ENCODE results near the gene OR2H2.

OR2H2 gene

GRCh38 chr6:29577544-29577943 is 7.4 kb upstream of the OR2H2 start (continued):
- TF ChIP-seq ZNF561 (tag by site-specific recombination; IDR thresholded peaks at IDR 0.05; ENCODE audit: borderline replicate concordance) (no peak), WT1 (tag by site-specific recombination; IDR thresholded peaks at IDR 0.05) (no peak), ZNF221 (tag by site-specific recombination; IDR thresholded peaks at IDR 0.05; ENCODE audit: borderline replicate concordance) (no peak), HOXC10 (CRISPR knock-in tag; IDR thresholded peaks at IDR 0.05) (no peak), ZNF580 (tag by site-specific recombination; IDR thresholded peaks at IDR 0.05) (no peak), ZNF354C (tag by site-specific recombination; IDR thresholded peaks at IDR 0.05; ENCODE audit: borderline replicate concordance, low read depth) (no peak), ZNF560 (tag by site-specific recombination; IDR thresholded peaks at IDR 0.05; ENCODE audit: borderline replicate concordance) (no peak), ZNF214 (tag by site-specific recombination; IDR thresholded peaks at IDR 0.05; ENCODE audit: borderline replicate concordance) (no peak)
- TF ChIP-seq, protein P1, sequence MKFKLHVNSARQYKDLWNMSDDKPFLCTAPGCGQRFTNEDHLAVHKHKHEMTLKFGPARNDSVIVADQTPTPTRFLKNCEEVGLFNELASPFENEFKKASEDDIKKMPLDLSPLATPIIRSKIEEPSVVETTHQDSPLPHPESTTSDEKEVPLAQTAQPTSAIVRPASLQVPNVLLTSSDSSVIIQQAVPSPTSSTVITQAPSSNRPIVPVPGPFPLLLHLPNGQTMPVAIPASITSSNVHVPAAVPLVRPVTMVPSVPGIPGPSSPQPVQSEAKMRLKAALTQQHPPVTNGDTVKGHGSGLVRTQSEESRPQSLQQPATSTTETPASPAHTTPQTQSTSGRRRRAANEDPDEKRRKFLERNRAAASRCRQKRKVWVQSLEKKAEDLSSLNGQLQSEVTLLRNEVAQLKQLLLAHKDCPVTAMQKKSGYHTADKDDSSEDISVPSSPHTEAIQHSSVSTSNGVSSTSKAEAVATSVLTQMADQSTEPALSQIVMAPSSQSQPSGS (tag by site-specific recombination; IDR thresholded peaks at IDR 0.05; ENCODE audit: low read depth), result peak; percentile 65

DNA sequence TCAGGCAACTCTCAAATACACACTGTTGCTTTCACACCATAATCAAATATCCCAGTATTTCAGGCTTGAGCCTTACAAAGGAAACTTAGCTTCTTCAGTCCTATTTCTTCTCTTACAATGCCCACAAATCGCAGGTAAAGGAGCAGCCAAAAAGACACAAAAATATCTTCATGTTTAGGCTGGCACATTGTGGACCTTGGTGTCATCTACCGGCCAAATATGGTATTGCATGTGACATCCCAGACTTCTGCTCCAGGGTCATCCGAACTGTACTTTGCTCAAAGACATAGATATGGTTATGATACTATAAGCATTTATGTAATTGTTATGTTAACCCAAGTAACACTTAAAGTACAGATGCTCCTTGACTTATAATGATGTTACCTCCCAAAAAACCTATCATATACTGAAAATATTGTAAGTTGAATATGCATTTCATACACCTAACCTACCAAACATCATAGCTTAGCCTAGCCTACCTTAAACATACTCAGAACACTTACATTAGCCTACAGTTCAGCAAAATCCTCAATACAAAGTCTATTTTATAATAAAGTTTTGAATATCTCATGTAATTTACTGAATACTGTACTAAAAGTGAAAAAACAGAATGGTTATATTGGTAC is 4.6 kb downstream of the OR2H2 start:
- Histone ChIP-seq H3K9me3 (ENCODE audit: control insufficient read depth, insufficient read depth, low read depth, low read length) (no peaks in the 10 kb centered on the region), H3K4me3 (ENCODE audit: low read depth, low read length) (no peak overlapping the region), H3K36me3 (ENCODE audit: control insufficient read depth in 2 of 2, insufficient read depth in 1 of 2, low read length in 2 of 2) (no peaks in the 10 kb centered on the region), H3K4me1 (ENCODE audit: control insufficient read depth, insufficient read depth, low read length) (peaks cover 13% of the 10 kb centered on the region), H3K27ac (ENCODE audit: extremely low read depth, low read depth, low read length) (no peak overlapping the region)
- TF ChIP-seq, protein P2, sequence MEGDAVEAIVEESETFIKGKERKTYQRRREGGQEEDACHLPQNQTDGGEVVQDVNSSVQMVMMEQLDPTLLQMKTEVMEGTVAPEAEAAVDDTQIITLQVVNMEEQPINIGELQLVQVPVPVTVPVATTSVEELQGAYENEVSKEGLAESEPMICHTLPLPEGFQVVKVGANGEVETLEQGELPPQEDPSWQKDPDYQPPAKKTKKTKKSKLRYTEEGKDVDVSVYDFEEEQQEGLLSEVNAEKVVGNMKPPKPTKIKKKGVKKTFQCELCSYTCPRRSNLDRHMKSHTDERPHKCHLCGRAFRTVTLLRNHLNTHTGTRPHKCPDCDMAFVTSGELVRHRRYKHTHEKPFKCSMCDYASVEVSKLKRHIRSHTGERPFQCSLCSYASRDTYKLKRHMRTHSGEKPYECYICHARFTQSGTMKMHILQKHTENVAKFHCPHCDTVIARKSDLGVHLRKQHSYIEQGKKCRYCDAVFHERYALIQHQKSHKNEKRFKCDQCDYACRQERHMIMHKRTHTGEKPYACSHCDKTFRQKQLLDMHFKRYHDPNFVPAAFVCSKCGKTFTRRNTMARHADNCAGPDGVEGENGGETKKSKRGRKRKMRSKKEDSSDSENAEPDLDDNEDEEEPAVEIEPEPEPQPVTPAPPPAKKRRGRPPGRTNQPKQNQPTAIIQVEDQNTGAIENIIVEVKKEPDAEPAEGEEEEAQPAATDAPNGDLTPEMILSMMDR (tag by site-specific recombination; IDR thresholded peaks at IDR 0.05), result peak; percentile 83
- TF ChIP-seq ZNF292 (tag by site-specific recombination; IDR thresholded peaks at IDR 0.05; ENCODE audit: borderline replicate concordance, low read depth), result no peak
- TF ChIP-seq ZFHX2 (tag by site-specific recombination; conservative IDR thresholded peaks at IDR 0.05), result no peak
- TF ChIP-seq ZNF146 (tag by site-specific recombination; IDR thresholded peaks at IDR 0.05), result no peak
- TF ChIP-seq OSR2 (tag by site-specific recombination; IDR thresholded peaks at IDR 0.05), result no peak
- peak; percentile 96 for TF ChIP-seq ZNF654 (tag by site-specific recombination; IDR thresholded peaks at IDR 0.05; ENCODE audit: low read depth)
- TF ChIP-seq, protein P3, sequence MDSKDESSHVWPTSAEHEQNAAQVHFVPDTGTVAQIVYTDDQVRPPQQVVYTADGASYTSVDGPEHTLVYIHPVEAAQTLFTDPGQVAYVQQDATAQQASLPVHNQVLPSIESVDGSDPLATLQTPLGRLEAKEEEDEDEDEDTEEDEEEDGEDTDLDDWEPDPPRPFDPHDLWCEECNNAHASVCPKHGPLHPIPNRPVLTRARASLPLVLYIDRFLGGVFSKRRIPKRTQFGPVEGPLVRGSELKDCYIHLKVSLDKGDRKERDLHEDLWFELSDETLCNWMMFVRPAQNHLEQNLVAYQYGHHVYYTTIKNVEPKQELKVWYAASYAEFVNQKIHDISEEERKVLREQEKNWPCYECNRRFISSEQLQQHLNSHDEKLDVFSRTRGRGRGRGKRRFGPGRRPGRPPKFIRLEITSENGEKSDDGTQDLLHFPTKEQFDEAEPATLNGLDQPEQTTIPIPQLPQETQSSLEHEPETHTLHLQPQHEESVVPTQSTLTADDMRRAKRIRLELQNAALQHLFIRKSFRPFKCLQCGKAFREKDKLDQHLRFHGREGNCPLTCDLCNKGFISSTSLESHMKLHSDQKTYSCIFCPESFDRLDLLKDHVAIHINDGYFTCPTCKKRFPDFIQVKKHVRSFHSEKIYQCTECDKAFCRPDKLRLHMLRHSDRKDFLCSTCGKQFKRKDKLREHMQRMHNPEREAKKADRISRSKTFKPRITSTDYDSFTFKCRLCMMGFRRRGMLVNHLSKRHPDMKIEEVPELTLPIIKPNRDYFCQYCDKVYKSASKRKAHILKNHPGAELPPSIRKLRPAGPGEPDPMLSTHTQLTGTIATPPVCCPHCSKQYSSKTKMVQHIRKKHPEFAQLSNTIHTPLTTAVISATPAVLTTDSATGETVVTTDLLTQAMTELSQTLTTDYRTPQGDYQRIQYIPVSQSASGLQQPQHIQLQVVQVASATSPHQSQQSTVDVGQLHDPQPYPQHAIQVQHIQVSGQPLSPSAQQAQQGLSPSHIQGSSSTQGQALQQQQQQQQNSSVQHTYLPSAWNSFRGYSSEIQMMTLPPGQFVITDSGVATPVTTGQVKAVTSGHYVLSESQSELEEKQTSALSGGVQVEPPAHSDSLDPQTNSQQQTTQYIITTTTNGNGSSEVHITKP (tag by site-specific recombination; IDR thresholded peaks at IDR 0.05), result no peak
- TF ChIP-seq ZEB2 (tag by site-specific recombination; IDR thresholded peaks at IDR 0.05), result 0 out of 2 replicates have a peak, but pooled peaks have one; percentile 30
- no peak for TF ChIP-seq ZNF114 (tag by site-specific recombination; IDR thresholded peaks at IDR 0.05)
- TF ChIP-seq PRDM1 (tag by site-specific recombination; IDR thresholded peaks at IDR 0.05), result no peak
- no peak for TF ChIP-seq ZNF558 (tag by site-specific recombination; IDR thresholded peaks at IDR 0.05)
- POLR2A ChIA-PET, result interaction anchor here (0.6 kb wide), 1 partner anchor 39 kb away, joined by 3 read pairs; no protein-coding TSS in a partner anchor
- CTCF ChIA-PET, result interaction anchor here (0.6 to 3.2 kb wide), 53 partner anchors 9 to 752 kb away, joined by 3 to 36 read pairs (median 4); partner anchors contain the start of genes OR10C1, OR11A1, OR12D1 and OR12D3
